Epidermal melanocyte (primary cell): ENCODE measurements around the gene PRR20G.
"Not testable (repeated sequence)": the region's sequence is repeated elsewhere in the genome, so short reads cannot be mapped to it uniquely, and the experiment has no call there.

Experiments
- DNase-seq: peaks from one replicate; pipeline ENCODE4 v3.0.0; 2011; ENCODE audit warnings: low spot score; ENCODE audit not compliant: insufficient read length

Gene PRR20G

DNA sequence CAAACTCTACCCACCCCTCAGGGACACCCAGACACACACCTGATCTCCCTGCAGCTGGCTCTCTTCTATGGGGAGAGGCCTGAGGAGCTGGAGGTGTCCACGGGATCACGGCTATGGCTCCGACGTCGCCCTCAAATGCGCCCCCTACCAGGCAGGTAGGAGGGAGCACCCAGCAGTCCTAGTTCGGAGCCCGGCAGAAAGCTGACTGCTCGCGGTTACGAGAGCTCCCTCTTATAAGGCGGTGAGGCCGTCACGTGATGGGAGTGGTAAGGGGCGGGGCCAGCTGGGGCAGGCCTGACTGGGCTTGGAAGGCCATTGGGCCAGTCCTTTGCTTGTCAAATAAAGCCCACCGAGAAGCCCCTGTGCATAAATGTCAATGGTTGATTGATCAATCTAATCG, at the start of gene PRR20G:
PRR20G (minus strand) TSS at position 207 of the 400 bp plus-strand sequence. CDS start 681 bp downstream, outside the sequence.
- no peak for DNase-seq

GRCh38 chr3:127337001-127337400, 49.2 kb upstream of the PRR20G start:
- DNase-seq, result no peak

GRCh38 chr3:127336101-127336500, 48.3 kb upstream of the PRR20G start:
- no peak for DNase-seq

GRCh38 chr3:127330385-127330784, 42.5 kb upstream of the PRR20G start:
- no peak for DNase-seq

DNA sequence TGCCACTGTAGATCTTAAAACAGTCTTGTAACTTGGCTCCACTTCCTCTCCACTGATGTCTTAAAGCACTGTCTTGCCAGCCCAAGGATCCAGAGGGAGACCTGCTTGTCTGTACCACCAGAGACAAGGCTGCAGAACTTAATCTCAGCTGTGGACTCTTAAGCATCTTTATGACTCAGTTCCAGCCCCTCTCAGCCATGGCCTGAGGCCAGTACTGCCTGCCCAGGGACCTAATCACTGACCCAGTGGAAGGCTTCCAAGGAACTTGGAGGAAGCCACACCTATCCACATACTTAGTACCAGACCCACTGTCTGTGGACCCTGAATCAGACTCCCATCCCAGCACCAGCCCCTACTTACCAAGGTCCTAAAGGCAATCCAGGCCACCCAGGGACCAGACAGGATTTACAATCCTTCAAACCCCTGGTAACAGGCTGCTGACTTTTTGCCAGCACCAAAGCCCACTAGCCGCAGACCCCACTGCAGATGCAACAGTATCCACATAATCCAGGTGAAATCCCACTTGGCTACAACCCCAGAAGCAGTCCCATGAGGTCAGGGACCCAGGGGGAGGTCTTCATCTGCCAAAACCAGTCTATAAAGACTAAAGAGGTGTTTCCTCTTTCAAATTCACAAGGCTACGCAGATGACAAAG, 41.9 kb upstream of the PRR20G start:
- DNase-seq, result no peak

GRCh38 chr3:127328421-127328820, 40.6 kb upstream of the PRR20G start:
- no peak for DNase-seq

- no peak for DNase-seq
Measured at GRCh38 chr3:127326341-127326740, 38.5 kb upstream of the PRR20G start.

DNA sequence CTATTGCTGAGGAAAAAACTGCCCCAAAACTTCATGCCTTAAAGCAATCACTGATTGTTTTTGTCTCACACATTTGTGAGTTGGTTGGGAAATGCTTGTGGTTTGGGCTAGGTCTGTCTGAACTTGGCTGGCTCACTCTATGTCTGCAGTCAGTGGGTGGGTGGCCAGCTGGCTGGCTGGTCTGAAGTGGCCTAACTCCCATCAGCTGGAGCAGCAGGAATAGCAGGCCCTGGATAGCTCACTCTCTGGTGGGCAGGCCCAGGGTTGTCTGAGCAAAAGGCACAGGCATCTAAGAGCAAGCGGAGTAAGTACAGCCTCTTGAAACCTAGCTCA, 37.7 kb upstream of the PRR20G start:
- DNase-seq, result no peak

DNA sequence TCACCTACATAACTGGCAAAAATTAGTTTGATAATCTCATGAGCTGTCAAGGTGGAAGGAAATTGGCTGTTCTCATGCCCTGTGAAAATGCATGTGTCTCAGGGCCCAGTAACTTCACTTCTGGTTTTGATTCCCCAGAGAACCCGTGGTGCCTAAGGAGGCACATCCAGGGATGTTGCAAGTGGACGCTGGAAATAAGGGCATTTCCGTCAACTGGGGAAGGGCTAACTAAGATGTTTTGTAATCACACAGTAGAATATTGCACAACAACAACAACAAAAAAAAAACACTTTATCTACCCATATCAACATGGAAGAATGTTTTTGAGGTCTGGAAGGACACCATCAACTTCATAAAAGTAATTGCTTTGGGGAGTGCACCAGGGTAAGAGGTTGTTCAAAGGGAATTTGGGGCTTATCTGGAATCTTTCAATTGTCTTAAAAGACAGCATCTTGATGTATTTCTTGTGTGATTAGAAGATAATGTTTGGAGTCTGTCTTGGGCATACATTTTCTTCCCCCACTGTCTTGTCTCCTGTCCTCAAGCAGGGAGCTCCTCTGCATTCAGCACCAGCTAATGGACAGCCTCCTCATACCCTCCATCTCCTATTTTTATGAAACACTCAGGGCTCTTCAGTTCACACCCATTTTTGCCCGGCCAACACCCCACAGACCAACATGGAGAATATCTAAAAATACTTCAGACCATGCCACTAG, 37.2 kb upstream of the PRR20G start:
- no peak for DNase-seq

DNA sequence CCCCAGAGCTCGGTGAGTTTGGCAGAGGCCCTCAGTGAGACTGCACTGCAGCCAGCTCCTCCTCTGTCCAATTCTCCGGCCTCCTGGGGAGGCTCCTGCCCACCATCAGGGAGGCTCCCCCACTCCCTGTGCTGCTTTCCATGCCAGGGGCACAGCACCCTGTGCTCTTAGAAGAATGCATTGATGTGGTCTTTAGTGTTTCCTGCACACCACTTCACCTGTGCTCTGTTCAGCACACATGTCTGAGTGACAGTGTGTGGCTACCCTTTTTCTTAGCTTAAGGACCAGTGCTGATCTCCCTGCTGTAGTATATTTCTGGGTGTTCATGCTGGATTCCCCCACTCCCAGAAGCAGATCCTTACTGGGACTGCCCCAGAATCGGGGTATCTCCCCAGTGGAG, 36.2 kb upstream of the PRR20G start:
- DNase-seq, result no peak

GRCh38 chr3:127323581-127323980, 35.7 kb upstream of the PRR20G start:
- no peak for DNase-seq

- DNase-seq, result no peak
Measured at GRCh38 chr3:127321371-127321770, 33.5 kb upstream of the PRR20G start.

GRCh38 chr3:127320529-127321121, 32.8 kb upstream of the PRR20G start:
- DNase-seq, result no peak

DNA sequence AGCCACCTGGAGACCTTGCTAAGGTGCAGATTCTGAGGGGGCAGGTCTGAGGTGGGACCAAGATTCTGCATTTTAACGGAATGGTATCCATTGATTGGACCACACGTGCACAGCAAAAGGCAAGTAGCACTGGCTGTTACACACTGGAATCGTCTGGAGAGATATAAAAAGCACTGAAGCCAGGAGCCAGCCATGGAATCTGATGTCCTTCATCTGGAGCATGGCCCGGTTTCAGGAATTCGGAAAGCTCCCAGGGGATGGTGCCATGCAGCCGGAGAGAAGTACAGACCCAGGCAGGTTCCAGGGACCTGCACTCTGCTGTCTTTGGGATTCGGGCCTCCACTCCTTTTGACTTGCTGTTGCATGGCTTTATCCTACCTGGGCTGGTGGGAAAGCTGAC, 28.8 kb upstream of the PRR20G start:
- DNase-seq, result no peak

DNA sequence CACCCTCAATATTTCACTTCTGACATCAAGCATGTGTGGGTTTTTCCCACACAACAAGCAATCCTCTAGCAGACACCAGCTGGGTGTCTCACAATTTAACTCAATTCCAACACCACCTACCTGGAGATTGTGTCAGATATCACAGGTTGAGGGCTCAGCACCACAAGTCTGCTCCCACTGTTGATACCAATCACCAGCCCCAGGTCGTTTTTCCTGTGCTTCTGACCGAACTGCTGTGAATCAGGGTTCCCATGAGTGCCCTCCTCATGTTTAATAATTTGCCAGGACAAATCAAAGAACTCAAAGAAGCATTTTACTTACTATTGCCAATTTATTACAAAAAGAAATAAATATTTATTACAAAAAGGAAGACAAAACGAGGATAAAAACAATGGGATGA, 25.0 kb upstream of the PRR20G start:
- no peak for DNase-seq

- DNase-seq, result not testable (repeated sequence)
Measured at GRCh38 chr3:127308821-127309220, 21.0 kb upstream of the PRR20G start.

DNA sequence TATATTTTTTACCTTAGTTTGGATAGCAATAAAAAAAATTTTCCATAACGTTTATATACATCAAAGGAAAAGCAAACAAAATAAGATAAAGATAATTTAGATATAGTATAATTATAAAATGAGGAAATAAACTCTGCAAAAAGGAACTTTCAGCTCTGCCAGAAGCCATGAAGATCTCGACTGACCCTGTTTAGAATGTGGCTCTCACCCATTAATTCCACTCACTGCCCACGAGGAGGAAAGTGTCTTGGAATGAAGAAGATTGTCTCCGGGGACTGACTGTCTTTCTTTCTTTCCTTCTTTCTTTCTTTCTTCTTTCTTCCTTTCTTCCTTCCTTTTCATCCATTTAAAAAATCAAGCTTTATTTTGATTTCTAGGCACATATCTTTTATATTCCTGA, 20.1 kb upstream of the PRR20G start:
- DNase-seq, result no peak

DNA sequence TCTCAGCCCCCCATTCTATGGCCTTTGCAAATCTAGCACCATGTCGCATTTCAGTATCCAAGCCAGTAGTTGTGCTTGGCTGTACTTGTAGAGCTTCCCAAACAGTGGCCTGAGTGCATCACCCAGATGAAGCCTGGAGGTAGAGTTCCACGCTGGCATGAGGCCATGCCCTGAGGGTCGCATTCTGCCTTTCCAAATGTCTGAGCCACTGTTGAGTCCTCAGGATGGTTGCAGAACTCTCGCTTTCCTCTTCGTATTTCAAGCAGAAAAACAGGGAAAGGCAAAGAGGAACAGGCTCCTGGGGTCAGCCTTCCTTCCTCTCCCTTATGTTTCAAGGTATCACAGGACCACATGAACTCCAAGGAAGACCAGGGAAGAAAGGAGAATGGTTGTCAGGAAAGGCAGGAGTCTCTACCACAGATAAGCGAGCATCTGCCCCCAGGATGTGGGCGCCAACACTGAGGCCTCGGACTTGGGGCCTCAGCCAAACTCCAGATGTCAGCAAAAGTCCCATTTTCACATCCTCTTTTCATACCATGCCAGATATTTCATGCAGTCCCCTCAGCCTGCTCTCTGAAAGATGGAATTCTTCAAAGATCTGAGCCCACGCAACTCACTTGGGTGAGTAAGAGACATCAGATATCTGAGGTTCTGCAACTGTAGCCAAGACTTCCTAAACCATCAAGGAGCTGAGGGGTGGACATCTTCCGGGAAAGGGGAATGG, 19.4 kb upstream of the PRR20G start:
- no peak for DNase-seq

DNA sequence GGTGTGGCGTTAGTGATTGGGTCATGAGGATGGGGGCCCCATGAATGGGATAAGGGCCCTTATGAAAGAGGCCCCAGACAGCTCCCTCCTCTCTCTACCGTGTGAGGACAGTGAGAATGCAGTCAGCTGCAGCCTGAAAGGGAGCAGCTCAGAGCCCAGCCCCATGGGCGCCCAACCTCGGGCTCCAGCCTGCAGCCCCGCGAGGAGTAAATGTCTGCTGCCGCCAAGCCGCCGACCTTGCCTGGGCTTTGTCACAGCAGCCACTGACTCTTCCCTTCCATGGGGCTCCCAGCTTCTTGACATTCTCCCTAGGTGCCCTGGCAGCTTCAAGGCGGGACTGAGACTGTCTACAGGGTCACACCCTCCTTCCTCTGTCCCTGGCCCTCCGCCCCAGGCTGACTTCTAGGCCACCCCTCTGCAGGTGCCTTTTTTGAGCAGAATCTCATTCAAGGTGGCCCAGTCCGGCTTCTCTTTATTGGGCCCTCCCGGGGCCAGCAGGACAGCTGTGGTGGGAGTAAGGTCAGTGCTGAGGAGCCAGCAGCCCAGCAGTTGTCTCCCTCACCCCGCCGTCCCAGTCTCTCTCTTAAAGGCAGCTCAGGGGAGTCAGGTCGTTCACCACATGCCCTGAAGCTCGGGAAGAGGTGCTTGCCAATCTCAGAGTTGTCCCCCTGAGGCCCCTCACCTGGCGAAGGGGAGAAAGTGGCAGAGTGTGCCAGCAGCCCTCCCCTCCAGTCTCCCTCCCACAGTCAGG, 18.7 kb upstream of the PRR20G start:
- no peak for DNase-seq

DNA sequence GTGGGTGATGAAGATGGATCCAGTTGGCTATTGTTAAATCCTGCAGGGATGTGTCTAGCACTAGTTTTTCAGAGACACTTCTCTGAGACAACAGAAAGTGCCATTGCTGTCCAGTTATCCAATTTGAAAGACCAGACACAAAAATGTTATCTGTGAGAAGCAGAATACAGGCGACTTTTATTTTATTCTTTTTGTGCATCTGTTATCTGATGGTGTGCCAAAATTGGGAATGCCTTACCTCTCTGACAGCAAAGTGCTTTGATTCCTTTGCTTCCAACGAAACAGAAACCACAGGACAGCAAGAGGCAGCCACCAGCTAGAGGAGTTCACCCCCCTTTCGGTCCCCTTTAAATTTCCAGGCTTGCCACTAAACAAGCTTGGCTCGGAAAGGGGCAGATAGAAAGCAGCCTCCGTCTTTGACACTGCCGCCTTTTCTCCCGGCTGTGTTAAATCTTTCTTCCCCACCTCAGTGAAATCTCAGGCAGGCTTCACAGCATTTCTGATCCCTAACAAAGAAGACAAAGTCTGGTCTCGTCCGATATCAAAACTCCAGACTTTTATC, 17.7 kb upstream of the PRR20G start:
- no peak for DNase-seq

DNA sequence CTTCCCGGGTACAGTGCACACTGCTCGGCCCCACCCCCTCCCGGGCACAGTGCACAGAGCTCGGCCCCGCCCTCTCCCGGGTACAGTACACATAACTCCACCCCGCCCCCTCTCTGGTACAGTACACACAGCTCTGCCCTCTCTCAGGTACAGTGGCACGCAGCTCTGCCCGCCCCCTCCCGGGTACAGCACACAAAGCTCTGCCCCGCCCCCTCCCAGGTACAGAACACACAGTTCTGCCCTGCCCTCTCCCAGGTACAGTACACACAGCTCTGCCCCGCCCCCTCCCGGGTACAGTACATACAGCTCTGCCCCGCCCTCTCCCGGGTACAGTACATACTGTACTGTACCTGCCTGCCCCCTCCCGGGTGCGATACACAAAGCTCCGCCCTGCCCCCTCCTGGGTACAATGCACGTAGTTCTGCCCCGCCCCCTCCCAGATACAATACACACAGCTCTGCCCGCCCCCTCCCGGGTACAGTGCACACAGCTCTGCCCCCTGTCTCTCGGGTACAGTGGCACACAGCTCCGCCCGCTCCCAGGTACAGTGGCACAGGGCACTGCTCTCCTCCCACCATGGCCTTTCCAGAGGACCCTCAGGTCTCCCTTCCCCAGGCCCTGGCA, 16.4 kb upstream of the PRR20G start:
- no peak for DNase-seq
